GM20431 (cell line): ENCODE data around the gene BCL11B.

Experiments
- in situ Hi-C: fragments of 300-500 bp; cut with MseI, MboI; formaldehyde crosslinking; loops from one replicate; pipeline ENCODE4 v1.15.0; 2020; ENCODE audit warnings: low sequenced_read_pairs; ENCODE audit not compliant: unreplicated experiment

Gene BCL11B

DNA sequence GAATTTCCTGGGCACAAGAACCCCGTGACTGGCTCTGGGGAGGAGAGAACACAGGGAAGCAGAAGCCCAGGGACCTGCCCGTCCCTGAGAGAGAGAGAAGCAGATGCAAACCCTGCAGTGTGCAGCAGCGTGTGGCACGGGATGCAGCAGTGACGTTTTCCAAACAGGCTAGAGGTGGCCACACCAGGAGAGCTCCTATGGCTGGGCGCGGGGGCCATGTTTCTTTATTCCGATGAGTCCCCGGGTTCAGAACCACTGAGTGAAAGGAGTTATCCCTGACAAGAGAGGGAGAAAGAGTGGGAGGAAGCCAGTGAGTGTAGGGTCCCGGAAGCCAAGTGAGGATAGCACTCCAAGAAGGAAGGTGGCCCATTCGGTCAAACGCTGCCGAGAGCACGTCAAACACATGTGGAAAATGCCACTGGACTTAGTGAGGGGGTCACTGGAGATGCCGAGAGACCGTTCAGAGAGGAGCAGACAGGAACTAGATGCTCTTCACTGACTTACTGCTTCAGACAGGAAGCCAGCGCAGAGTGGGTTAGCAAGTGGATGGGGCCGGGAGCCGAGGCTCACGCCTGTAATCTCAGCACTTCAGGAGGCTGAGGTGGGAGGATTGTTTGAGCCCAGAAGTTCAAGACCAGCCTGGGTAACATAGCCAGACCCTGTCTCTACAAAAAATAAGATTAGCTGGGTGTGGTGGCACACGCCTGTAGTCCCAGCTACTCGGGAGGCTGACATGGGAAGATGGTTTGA is 123.0 kb downstream of the BCL11B start:
- in situ Hi-C loops = no loop called here

DNA sequence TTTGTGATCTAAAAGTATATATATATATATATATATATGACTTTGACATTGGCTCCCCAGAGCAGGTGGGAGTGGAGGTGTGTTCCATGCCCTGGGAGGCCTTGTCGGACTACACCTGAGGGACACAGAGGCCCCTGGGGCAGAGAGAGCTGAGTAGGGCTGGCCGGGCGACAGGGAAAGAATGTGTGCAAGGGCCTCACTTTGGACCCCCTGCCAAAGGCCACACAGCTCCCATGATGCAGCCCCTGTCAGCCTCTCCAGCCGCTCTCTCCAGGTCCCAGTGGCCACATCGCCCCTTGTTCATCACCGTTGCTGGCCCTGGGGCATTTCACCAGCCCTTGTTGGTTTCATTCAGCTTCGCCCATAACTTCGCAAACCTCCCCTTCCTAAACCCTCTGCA is 123.9 kb downstream of the BCL11B start:
- in situ Hi-C loops = no loop called here

DNA sequence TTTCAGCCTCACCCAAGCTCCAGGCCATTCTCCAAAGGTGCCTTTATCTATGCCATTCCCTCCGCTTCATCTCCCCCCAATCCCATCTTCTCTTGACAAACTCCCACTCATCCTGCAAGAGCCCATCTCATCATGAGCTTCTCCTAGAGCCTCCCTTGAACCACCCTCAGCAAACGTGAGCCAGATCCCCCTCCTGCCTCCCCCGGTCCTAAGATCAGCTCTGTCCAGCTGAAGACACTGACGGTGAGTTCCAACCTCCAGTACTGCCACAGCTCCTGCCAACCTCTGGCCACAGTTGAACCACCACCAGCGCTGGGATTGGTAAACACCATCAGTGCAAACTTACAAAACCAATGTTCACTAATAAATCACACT is 124.6 kb downstream of the BCL11B start:
- in situ Hi-C loops = no loop called here

GRCh38 chr14:99146616-99147365 is 125.2 kb downstream of the BCL11B start:
- in situ Hi-C loops = no loop called here

DNA sequence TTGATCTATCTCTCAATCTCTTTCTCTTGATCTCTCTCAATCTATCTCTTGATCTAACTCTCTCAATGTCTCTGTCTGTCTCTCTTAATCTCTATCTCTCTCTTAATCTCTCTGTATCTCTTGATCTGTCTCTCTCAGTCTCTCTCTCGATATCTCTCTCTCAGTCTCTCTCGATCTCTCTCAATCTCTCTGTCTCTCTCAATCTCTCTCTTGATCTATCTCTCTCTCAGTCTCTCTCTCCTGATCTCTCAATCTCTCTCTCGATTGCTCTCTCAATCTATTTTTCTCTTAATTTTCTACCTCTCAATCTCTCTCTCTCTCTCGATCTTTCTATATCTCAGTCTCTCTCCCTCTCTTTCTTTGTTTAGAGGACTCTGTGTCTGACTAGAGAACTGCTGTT is 126.7 kb downstream of the BCL11B start:
- in situ Hi-C loops = no loop called here

GRCh38 chr14:99143793-99144192 is 128.2 kb downstream of the BCL11B start:
- in situ Hi-C loops = no loop called here

DNA sequence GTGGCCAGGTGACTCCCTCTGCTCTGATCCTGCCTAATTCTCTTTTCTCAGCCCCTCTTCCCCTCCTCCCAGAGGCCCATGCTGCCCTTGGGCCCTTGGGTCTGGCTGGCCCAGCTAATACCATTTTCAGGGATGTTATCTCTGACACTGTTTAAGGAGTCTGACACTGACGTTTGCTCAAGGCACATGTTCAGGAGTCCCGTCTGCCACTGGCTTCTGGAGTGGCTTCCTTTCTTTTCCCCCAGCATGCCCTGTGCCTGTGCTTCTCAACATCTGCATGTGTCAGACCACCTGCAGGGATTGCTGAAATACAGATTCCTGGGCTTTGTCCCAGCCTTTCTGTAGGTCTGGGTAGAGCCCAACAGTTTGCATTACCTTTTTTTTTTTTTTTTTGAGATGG is 128.9 kb downstream of the BCL11B start:
- in situ Hi-C loops = no loop called here

DNA sequence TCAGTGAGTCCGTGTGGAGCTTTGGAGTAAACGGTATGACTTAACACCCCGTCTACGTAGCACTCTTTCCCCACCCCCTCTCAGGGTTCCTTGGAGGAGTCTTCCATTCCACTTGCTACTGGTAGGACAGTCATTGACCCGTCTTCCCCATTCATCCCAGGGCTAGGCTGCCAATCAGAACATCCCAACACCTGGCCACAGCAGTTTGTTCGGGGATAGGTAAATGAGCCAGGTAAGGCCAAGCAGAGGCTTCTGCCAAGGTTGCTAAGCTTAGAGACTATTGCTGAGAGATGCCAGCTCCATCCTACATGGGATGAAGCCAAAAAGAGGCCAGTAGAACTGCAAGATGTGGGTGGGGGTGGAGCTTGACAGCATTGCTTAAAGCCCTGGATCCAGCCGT is 130.8 kb downstream of the BCL11B start:
- in situ Hi-C loops = no loop called here

DNA sequence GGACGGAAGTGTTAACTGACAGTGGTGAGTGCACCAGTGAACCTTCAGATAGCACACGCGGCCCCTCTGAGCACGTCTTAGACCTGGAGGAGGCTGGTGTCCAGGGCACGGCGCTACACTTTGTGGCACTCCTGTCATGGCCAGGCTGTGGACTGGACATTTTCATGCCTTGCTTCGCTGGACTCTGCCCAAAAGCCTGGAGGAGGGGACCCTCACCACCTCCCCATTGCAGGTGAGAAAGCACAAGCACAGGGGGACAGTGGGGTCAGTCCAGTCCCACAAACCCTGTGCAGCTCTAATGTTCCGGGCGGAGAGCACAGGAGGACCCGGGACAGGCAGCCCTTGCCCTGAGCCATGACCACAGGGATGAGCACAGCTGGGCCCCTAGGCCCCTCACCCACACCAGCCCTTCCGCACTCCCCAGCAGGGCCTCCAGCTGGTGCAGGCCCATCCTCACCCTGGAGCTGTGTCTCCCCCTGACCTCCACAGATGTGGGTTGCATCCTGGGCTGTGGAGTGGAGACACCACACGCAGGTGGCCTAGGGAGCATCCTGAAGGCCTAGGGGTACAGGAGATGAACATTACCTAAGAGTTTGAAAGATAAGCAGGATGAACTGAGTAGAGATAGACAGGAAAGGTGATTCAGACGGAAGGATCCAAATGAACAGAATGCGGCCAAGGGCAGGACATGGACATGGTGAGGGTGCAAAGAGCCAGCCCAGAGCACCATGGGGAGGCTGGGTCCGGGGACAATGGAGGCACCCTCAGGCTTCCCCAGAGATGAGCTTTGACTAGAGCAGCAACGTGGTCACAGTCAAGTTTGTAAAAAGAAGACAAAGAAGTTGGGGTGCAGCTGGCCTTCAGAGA is 132.8 kb downstream of the BCL11B start:
- in situ Hi-C loops = no loop called here

GRCh38 chr14:99137913-99138571 is 134.0 kb downstream of the BCL11B start:
- in situ Hi-C loops = no loop called here

GRCh38 chr14:99137001-99137700 is 134.8 kb downstream of the BCL11B start:
- in situ Hi-C loops = no loop called here

GRCh38 chr14:99136401-99136800 is 135.6 kb downstream of the BCL11B start:
- in situ Hi-C loops = no loop called here

DNA sequence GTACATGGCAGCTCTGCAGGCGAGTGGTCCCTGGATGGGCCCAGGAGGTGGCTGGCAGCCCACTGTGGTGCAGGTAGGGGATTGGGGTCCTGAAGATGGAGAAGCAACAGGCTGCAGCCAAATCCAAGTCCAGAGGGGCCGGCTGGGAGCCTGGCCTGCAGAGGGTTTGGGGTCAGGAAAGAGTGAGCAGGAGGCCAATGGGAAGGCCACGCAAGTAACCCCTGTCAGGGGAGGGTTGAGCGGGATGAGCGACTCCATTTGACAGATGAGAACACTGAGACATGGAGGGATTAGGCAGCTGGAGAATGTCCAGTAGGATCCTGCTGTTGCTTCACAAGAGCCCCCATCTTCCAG is 136.0 kb downstream of the BCL11B start:
- in situ Hi-C loops = no loop called here

DNA sequence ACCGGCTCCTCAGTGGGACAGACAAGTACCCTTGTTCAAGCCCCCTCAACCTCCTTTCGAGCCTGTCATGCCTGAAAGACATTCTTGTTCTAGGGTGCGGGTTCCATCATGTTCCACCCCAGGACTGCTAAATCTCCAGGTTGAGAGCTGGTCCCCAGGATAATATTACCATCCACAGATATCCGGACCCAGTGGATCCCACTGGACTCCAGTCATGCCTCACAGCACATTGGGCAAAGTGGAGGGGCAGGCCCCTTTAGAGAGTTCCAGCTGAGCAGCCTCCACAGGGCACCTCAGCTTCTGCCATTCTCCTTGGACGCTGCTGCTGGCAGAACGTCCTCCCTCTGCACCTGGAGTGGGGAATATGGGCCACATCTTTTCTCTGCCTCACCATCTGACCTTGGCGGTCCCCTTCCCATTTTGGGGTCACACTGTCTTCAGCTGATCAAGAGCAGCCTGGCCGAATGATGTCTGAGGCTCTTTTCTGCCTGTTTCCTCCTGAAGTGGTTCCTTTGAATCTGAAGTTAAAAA is 137.4 kb downstream of the BCL11B start:
- in situ Hi-C loops = no loop called here

DNA sequence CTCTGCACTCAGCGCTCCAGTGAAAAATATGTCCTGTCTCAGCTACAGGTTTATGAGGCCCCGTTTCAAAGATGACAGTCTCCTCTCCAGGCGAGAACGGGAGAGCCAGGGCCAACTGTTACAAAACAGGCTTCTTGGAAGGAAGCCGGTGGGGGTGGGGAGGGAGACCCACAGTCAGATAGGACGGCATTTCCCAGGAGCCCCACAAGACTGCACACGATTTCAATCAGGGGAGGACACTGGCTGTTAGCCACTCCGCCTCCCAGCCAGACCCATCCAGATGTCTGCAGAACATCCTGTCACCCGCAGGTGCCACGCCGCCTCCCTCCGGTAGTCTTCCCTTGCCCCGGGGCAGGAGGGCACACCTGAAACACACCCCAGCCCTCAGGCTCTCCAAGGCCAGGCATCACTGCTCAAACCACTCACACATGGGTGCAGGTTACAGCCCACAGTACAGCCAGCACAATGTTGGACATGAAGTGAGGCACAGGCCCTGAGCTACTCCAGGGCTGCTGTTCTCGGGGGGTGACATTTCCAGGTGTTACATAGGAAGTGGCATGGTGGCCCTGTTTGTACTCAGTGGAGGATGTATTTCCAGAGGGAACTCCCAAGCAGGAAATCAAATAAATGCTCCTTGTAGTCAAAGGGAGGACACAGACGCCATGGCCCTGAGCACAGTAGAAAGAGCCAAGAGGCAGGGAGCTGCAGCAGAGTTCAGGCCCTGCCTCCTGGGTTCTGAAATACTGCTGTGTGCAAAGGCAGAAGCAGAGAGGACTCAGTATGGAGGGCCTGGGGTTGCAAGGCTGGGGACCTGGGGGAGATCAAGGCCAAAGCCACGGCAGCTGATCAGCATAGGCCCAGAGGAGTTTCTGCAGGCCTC is 138.1 kb downstream of the BCL11B start:
- in situ Hi-C loops = no loop called here

- in situ Hi-C loops = no loop called here
Measured at GRCh38 chr14:99132821-99133635, 139.0 kb downstream of the BCL11B start.

DNA sequence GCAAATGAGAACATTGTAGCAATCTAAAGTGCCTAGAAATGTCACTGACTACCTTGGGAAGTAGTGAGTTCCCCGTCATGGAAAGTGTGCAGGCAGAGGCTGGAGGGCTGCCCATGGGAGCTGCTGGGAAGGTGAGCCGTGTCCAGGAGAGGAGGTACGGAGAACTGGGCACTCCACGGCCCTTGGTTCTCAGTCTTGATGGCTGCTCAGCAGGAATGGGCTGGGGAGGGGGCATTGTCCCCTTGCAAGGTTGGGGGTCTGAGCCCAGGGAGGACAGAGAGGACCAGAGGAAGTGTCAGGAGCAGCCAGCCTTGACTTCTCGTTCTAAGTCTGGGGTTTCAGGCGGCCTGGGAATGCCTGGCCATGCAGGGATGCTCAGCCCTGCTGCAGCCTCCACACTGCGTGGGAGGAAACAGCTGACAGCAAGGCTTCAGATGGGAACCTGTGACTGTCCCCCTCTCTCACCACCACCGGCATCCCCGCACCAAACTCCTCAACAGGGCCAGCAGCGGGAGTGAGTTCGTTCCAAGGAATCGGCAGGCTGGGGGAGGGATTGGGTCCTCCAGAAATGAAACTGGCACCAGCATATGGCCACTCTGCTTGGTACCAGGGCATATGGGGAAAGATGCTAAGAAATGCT is 140.2 kb downstream of the BCL11B start:
- in situ Hi-C loops = no loop called here
